GM18909 (cell line): ENCODE data around the gene SEL1L3.

Experiments
- ATAC-seq: cut with Tn5 transposase; IDR thresholded peaks from one replicate; pipeline ENCODE4 v1.9.1; 2021; ENCODE audit warnings: mild to moderate bottlenecking; ENCODE audit not compliant: unreplicated experiment, poor library complexity

The SEL1L3 gene

GRCh38 chr4:25857403-25857802, 5.4 kb downstream of the SEL1L3 start:
- ATAC-seq = no peak

GRCh38 chr4:25856756-25857155, 6.0 kb downstream of the SEL1L3 start:
- no peak for ATAC-seq

GRCh38 chr4:25852103-25852502, 10.7 kb downstream of the SEL1L3 start:
- ATAC-seq = no peak

GRCh38 chr4:25847329-25847728, 15.5 kb downstream of the SEL1L3 start:
- ATAC-seq = no peak

GRCh38 chr4:25845841-25846653, 16.7 kb downstream of the SEL1L3 start:
- no peak for ATAC-seq

- ATAC-seq = no peak
These were observed 17.7 kb downstream of the SEL1L3 start for GRCh38 chr4:25844961-25845712.

- ATAC-seq = no peak
These were observed 19.3 kb downstream of the SEL1L3 start for GRCh38 chr4:25843340-25844097.

GRCh38 chr4:25842229-25842845, 20.5 kb downstream of the SEL1L3 start:
- ATAC-seq = peak; percentile 84

- no peak for ATAC-seq
These were observed 23.1 kb downstream of the SEL1L3 start for GRCh38 chr4:25839687-25840086.

GRCh38 chr4:25839233-25839632, 23.6 kb downstream of the SEL1L3 start:
- no peak for ATAC-seq

GRCh38 chr4:25838526-25838925, 24.3 kb downstream of the SEL1L3 start:
- no peak for ATAC-seq

- ATAC-seq = no peak
These were observed 25.7 kb downstream of the SEL1L3 start for GRCh38 chr4:25837107-25837506.

GRCh38 chr4:25835384-25835783, 27.4 kb downstream of the SEL1L3 start:
- ATAC-seq = no peak

GRCh38 chr4:25834411-25835107, 28.2 kb downstream of the SEL1L3 start:
- no peak for ATAC-seq

GRCh38 chr4:25830548-25830947, 32.2 kb downstream of the SEL1L3 start:
- ATAC-seq = no peak

- no peak for ATAC-seq
These were observed 34.9 kb downstream of the SEL1L3 start for GRCh38 chr4:25827897-25828296.

GRCh38 chr4:25827373-25827772, 35.4 kb downstream of the SEL1L3 start:
- ATAC-seq = no peak

- ATAC-seq = no peak
These were observed 36.6 kb downstream of the SEL1L3 start for GRCh38 chr4:25826074-25826752.

- no peak for ATAC-seq
These were observed 39.2 kb downstream of the SEL1L3 start for GRCh38 chr4:25823632-25824031.
